ENCODE measurements around the gene BCL2L2.
A peak's percentile ranks its signal among the peaks of the same experiment; 100 is the strongest.

BCL2L2 gene

GRCh38 chr14:23361320-23361719 is 54.7 kb downstream of the BCL2L2 start:
- DNase-seq (ENCODE audit: low read depth, low spot score): peak; percentile 54
- no peak overlapping the region for H3K4me3 ChIP-seq (ENCODE audit: low read depth, low read length)
- no peak for TF ChIP-seq CTCF (IDR thresholded peaks at IDR 0.05; ENCODE audit: low read depth, low read length)
- in situ Hi-C loops (cut with HindIII; ENCODE audit: low sequenced_read_pairs): no loop called here
